HL-60 (cell line): ENCODE measurements around the gene VAMP4.

Experiments used
- POLR2AphosphoS5 ChIP-seq: IDR thresholded peaks from 2 replicates; pipeline ENCODE4 v1.6.1; 2012; ENCODE audit warnings: low read depth
- TF ChIP-seq, protein P1 (sequence below): IDR thresholded peaks from one replicate; pipeline ENCODE4 v1.5.1; 2011; ENCODE audit warnings: low read length, control low read depth, inconsistent platforms; ENCODE audit not compliant: insufficient read depth
- TF ChIP-seq, protein P2 (sequence below): IDR thresholded peaks from 2 replicates; pipeline ENCODE4 v1.6.1; 2012; ENCODE audit warnings: low read depth; ENCODE audit not compliant: insufficient replicate concordance

DNA sequence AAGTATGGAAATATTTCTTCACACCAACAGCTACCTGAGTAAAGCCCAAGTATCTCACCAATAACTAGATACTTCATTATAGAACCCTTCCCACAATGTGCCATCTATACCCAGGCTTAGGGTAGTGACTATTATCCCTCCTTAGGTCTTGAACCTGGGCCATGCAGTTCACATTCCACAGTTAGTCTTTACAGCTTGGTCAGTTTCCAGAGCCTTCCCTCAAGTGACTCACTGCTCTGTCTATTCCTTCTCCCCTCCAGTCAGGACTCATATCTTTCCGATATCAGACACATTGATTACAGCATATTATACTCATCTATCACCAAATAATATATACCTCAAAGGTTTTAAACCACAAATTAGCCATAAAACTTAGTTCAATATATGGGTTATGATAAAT lies 23.6 kb downstream of the VAMP4 start:
- TF ChIP-seq, protein P1, sequence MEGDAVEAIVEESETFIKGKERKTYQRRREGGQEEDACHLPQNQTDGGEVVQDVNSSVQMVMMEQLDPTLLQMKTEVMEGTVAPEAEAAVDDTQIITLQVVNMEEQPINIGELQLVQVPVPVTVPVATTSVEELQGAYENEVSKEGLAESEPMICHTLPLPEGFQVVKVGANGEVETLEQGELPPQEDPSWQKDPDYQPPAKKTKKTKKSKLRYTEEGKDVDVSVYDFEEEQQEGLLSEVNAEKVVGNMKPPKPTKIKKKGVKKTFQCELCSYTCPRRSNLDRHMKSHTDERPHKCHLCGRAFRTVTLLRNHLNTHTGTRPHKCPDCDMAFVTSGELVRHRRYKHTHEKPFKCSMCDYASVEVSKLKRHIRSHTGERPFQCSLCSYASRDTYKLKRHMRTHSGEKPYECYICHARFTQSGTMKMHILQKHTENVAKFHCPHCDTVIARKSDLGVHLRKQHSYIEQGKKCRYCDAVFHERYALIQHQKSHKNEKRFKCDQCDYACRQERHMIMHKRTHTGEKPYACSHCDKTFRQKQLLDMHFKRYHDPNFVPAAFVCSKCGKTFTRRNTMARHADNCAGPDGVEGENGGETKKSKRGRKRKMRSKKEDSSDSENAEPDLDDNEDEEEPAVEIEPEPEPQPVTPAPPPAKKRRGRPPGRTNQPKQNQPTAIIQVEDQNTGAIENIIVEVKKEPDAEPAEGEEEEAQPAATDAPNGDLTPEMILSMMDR, result no peak
- TF ChIP-seq POLR2AphosphoS5, result no peak
- TF ChIP-seq, protein P2, sequence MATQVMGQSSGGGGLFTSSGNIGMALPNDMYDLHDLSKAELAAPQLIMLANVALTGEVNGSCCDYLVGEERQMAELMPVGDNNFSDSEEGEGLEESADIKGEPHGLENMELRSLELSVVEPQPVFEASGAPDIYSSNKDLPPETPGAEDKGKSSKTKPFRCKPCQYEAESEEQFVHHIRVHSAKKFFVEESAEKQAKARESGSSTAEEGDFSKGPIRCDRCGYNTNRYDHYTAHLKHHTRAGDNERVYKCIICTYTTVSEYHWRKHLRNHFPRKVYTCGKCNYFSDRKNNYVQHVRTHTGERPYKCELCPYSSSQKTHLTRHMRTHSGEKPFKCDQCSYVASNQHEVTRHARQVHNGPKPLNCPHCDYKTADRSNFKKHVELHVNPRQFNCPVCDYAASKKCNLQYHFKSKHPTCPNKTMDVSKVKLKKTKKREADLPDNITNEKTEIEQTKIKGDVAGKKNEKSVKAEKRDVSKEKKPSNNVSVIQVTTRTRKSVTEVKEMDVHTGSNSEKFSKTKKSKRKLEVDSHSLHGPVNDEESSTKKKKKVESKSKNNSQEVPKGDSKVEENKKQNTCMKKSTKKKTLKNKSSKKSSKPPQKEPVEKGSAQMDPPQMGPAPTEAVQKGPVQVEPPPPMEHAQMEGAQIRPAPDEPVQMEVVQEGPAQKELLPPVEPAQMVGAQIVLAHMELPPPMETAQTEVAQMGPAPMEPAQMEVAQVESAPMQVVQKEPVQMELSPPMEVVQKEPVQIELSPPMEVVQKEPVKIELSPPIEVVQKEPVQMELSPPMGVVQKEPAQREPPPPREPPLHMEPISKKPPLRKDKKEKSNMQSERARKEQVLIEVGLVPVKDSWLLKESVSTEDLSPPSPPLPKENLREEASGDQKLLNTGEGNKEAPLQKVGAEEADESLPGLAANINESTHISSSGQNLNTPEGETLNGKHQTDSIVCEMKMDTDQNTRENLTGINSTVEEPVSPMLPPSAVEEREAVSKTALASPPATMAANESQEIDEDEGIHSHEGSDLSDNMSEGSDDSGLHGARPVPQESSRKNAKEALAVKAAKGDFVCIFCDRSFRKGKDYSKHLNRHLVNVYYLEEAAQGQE, result no peak
